RWPE1 (cell line): ENCODE data around the gene ST14.

ENCODE experiments used
- CTCF ChIA-PET: fragments of 350-600 bp; sonication (Branson Sonifier 250); formaldehyde crosslinking; extraction: SDS; loops from one replicate; lab custom pipeline; 2021; lab: Yijun Ruan, JAX
- POLR2A ChIA-PET: fragments of 400-600 bp; formaldehyde crosslinking; extraction: SDS; loops from one replicate; lab custom pipeline; 2020; ENCODE audit warnings: antibody characterized with exemption; ENCODE audit not compliant: low non-redundant PET; lab: Yijun Ruan, JAX
- DNase-seq: peaks from one replicate; pipeline ENCODE4 v3.0.0; 2012; ENCODE audit warnings: low spot score
- H3K27ac ChIP-seq: fragments of 450-650 bp; 2 replicates; pipeline ENCODE4 v1.5.1; 2017
- TF ChIP-seq, protein P1 (sequence below): fragments of 450-650 bp; conservative IDR thresholded peaks from 2 replicates; pipeline ENCODE4 v1.5.1; 2017; ENCODE audit warnings: low read depth, mild to moderate bottlenecking

ST14 gene

DNA sequence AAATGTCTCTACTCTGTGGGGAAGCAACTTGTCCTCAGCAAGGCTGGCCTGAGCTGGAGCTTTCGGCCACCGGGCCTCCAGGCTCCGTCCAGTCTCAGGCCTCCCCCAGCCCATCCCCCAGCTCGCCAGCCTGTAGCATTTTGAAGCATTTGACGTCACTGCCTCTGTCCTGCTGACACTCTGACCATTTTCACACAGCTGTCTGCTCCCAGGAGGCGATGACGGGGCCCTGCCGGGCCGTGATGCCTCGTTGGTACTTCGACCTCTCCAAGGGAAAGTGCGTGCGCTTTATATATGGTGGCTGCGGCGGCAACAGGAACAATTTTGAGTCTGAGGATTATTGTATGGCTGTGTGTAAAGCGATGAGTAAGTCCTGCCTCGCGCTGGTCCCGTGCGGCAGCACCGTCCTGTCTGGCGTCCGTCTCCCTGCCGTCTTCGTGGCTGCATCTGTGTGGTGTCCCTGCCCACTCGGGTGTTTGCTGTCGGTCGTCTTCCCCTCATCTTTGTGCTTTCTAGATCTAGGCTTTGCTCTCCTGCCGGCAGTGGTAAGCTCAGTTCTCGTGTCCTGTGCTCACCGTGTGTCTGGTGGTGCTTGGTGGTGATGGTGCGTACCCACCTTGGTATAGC lies 36.1 kb upstream of the ST14 start:
- H3K27ac ChIP-seq, result peak overlapping the region; percentile 75
- POLR2A ChIA-PET, result interaction anchor here (1.7 kb wide), 1 partner anchor 121 kb away, joined by 7 read pairs; the partner anchor contains the start of gene PRDM10
- DNase-seq, result no peak
- CTCF ChIA-PET, result interaction anchor here (0.7 to 1.2 kb wide), 3 partner anchors 8 to 131 kb away, joined by 3 to 4 read pairs (median 4); no protein-coding TSS in a partner anchor
- TF ChIP-seq, protein P1, sequence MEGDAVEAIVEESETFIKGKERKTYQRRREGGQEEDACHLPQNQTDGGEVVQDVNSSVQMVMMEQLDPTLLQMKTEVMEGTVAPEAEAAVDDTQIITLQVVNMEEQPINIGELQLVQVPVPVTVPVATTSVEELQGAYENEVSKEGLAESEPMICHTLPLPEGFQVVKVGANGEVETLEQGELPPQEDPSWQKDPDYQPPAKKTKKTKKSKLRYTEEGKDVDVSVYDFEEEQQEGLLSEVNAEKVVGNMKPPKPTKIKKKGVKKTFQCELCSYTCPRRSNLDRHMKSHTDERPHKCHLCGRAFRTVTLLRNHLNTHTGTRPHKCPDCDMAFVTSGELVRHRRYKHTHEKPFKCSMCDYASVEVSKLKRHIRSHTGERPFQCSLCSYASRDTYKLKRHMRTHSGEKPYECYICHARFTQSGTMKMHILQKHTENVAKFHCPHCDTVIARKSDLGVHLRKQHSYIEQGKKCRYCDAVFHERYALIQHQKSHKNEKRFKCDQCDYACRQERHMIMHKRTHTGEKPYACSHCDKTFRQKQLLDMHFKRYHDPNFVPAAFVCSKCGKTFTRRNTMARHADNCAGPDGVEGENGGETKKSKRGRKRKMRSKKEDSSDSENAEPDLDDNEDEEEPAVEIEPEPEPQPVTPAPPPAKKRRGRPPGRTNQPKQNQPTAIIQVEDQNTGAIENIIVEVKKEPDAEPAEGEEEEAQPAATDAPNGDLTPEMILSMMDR, result no peak

DNA sequence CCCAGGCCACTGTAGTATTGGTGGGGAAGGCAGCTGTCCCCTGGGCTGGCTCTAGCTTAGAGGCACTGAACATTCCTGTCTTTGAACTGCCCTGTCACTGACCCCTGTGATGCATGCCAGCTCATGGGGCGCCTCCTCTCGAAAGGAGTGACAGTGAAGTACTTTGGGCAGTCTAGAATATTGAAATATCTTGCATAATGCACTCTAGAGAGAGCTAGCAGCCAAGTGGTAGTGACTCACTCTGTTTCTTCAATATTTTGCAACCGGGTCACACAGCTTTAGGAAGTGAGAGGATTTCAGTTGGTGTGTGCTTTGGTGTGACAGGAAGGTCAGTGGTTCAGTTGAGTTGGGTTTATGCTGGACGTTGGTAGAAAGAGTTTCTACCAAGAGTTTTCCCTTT lies 35.5 kb upstream of the ST14 start:
- TF ChIP-seq, protein P1, result no peak
- POLR2A ChIA-PET, result interaction anchor here (0.6 to 1.7 kb wide), 2 partner anchors 55 to 121 kb away, joined by 3 to 7 read pairs; partner anchors contain the start of genes APLP2 and PRDM10

DNA sequence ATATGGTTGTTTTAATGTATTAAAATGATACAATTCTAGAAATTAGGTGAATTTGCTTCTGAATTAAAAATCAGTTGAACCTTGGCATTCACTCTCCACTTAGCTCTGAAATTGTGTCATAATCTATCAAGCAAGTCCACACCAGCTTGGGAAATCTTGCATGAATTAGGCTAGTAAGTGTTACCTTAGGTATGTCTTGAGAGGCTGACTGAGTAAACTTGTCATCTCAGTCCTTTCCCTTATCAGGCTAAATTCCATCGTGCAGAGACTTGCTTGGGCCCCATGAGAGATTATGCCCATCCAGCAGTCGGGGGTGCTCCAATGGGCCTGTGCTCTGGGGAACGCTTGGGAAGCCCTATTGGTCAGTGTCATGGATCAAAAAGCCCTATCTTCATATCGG lies 33.9 kb upstream of the ST14 start:
- CTCF ChIA-PET, result no interaction called here
- no peak overlapping the region for H3K27ac ChIP-seq
- TF ChIP-seq, protein P1, result no peak
- no peak for DNase-seq
- POLR2A ChIA-PET, result no interaction called here

More for the DNA sequence above, 35.5 kb upstream of the ST14 start:
- peak; percentile 81 for DNase-seq
- H3K27ac ChIP-seq, result peak overlapping the region; percentile 75
- CTCF ChIA-PET, result interaction anchor here (0.7 to 1.2 kb wide), 4 partner anchors 8 to 132 kb away, joined by 3 to 4 read pairs (median 4); no protein-coding TSS in a partner anchor

DNA sequence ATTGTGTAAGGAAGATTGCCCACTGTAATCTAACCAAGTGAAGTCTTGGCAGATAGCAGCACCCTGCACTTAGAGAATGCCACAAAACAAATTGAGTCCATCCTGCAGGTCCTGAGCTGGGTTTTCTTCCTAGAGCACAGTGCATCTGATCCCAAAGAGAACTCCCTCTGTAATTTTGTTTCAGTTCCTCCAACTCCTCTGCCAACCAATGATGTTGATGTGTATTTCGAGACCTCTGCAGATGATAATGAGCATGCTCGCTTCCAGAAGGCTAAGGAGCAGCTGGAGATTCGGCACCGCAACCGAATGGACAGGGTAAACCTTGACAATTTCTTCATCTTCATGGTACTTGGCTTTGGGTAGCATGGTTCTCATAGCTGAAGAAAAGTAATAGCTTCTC lies 33.1 kb upstream of the ST14 start:
- DNase-seq, result no peak
- no peak overlapping the region for H3K27ac ChIP-seq
- TF ChIP-seq, protein P1, result no peak
- ChIA-PET CTCF (interaction anchor here (0.5 kb wide), 1 partner anchor 876 kb away, joined by 3 read pairs; no protein-coding TSS in a partner anchor), POLR2A (interaction anchor here (1.2 kb wide), 1 partner anchor 124 kb away, joined by 4 read pairs; the partner anchor contains the start of gene PRDM10)

DNA sequence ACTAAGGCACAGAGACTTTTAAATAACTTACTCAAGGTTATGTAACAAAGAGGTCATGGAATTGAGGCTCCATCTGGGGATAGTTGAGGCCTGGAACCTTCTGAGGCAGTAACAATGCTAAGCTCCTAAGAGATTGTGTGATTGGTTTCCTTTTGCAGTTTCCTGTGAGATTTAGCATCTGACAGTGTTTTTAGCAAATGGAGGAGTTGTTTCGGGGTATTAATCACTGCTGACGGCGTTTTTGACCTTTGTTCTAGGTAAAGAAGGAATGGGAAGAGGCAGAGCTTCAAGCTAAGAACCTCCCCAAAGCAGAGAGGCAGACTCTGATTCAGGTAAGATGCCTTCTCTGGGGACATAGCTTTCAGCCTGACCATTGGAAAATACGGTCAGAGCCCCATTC lies 32.1 kb upstream of the ST14 start:
- CTCF ChIA-PET, result no interaction called here
- no peak for DNase-seq
- no peak overlapping the region for H3K27ac ChIP-seq
- TF ChIP-seq, protein P1, result no peak
- POLR2A ChIA-PET, result interaction anchor here (0.6 to 1.2 kb wide), 2 partner anchors 19 to 125 kb away, joined by 4 to 10 read pairs; partner anchors contain the start of gene PRDM10

DNA sequence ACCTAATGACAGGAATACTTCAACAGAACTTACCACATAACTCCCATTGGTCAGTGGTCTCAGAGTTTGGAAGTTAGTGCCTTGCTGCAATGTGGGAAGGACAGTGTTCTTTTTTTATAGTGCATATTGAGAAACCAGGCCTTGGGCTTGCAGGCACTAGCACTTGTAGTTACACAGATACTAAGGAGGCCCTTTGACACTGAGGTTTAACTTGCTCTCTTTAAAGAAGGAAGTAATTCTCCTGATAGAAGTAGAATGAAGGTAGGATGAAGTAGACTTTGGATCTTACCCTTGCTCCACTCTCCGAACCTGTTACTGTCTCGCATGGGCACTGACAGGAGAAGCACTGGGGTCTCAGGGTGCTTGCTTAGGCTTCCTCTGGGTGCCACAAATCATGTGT lies 31.0 kb upstream of the ST14 start:
- CTCF ChIA-PET, result no interaction called here
- no peak for DNase-seq
- TF ChIP-seq, protein P1, result no peak
- POLR2A ChIA-PET, result no interaction called here
- no peak overlapping the region for H3K27ac ChIP-seq
